ENCODE data around the gene SLC35E3.

SLC35E3 gene

DNA sequence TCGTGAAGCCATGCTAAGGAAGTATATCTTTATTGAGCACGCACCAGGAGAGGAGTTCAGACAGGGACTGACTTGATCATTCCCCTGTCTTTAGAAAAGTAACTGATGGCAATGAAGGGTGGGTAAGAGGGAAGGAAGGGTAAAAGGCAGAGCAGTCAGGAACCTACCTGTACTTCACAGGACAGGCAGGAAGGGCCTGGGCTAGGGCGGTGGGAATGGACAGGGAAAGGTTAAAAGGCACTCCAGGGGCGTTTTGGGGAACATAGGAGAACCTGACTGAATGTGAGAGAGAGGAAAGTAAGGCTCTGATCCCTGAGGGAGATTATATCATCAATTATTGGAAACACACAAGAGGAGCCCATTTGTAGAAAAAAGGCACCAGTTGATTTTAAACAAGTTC lies 3.9 kb downstream of the SLC35E3 start:
- peak overlapping the region; percentile 81 for H3K4me3 ChIP-seq (ENCODE audit: low read depth, low read length, poor library complexity, severe bottlenecking)
- H3F3A ChIP-seq (ENCODE audit: insufficient read depth, low read length): no peaks in the 10 kb centered on the region
- H3K9ac ChIP-seq (ENCODE audit: low read length): peak overlapping the region; percentile 7; the same call in 1 of the 2 replicates
- H3K27me3 ChIP-seq (ENCODE audit: insufficient read depth, low read length): no peaks in the 10 kb centered on the region
- peaks cover 57% of the 10 kb centered on the region for H3K36me3 ChIP-seq (ENCODE audit: insufficient read depth, low read length)
- peak overlapping the region; percentile 86 for H3K4me2 ChIP-seq (ENCODE audit: low read length)
- H4K20me1 ChIP-seq (ENCODE audit: insufficient read depth, low read length): no peaks in the 10 kb centered on the region
- no peak overlapping the region for H2AFZ ChIP-seq (ENCODE audit: low read length)
- no peaks in the 10 kb centered on the region for H3K9me3 ChIP-seq (ENCODE audit: low read length)
- H3K4me1 ChIP-seq (ENCODE audit: insufficient read depth, low read length, severe bottlenecking): peaks cover 46% of the 10 kb centered on the region
- H3K79me2 ChIP-seq (ENCODE audit: insufficient read depth, low read length): peaks cover 25% of the 10 kb centered on the region
- no peaks in the 10 kb centered on the region for H3K9me2 ChIP-seq (ENCODE audit: low read depth, low read length)
- no peak for TF ChIP-seq EZH2 (IDR thresholded peaks at IDR 0.05; ENCODE audit: borderline replicate concordance, low read length)
- TF ChIP-seq, protein P1, sequence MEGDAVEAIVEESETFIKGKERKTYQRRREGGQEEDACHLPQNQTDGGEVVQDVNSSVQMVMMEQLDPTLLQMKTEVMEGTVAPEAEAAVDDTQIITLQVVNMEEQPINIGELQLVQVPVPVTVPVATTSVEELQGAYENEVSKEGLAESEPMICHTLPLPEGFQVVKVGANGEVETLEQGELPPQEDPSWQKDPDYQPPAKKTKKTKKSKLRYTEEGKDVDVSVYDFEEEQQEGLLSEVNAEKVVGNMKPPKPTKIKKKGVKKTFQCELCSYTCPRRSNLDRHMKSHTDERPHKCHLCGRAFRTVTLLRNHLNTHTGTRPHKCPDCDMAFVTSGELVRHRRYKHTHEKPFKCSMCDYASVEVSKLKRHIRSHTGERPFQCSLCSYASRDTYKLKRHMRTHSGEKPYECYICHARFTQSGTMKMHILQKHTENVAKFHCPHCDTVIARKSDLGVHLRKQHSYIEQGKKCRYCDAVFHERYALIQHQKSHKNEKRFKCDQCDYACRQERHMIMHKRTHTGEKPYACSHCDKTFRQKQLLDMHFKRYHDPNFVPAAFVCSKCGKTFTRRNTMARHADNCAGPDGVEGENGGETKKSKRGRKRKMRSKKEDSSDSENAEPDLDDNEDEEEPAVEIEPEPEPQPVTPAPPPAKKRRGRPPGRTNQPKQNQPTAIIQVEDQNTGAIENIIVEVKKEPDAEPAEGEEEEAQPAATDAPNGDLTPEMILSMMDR (IDR thresholded peaks at IDR 0.05; ENCODE audit: low read length): no peak
- H3K27ac ChIP-seq (ENCODE audit: low read depth, low read length, poor library complexity, severe bottlenecking): peak overlapping the region; percentile 57

DNA sequence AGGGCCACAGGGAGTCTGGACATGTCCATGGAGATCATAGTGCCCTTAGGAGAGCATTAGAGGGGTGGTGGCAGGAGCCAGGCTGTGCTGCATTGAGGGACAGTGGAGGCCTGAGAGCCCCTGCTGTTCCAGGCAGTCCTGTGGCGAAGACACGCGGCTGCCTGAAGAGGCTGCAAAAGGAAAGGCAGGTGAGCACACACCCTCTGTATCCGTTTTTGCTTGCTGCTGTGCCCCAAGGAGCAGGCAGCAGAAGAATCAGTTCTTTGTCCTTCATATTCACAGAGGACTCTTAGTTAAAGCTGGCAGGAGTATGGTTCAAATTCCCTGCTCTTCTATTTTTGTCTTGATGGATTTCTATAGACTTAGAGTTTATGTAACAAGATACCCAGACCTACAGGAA lies 4.5 kb downstream of the SLC35E3 start:
- peaks cover 25% of the 10 kb centered on the region for H3K79me2 ChIP-seq (ENCODE audit: insufficient read depth, low read length)
- H3K9ac ChIP-seq (ENCODE audit: low read length): no peak overlapping the region; the same call in 1 of the 2 replicates
- no peak overlapping the region for H3K4me3 ChIP-seq (ENCODE audit: low read depth, low read length, poor library complexity, severe bottlenecking)
- peaks cover 64% of the 10 kb centered on the region for H3K36me3 ChIP-seq (ENCODE audit: insufficient read depth, low read length)
- H3K9me2 ChIP-seq (ENCODE audit: low read depth, low read length): no peaks in the 10 kb centered on the region
- peak overlapping the region; percentile 57 for H3K27ac ChIP-seq (ENCODE audit: low read depth, low read length, poor library complexity, severe bottlenecking)
- H3K9me3 ChIP-seq (ENCODE audit: low read length): no peaks in the 10 kb centered on the region
- no peaks in the 10 kb centered on the region for H3F3A ChIP-seq (ENCODE audit: insufficient read depth, low read length)
- peaks cover 40% of the 10 kb centered on the region for H3K4me1 ChIP-seq (ENCODE audit: insufficient read depth, low read length, severe bottlenecking)
- no peak overlapping the region for H2AFZ ChIP-seq (ENCODE audit: low read length)
- no peaks in the 10 kb centered on the region for H4K20me1 ChIP-seq (ENCODE audit: insufficient read depth, low read length)
- H3K4me2 ChIP-seq (ENCODE audit: low read length): peak overlapping the region; percentile 86; the same call in 1 of the 2 replicates
- TF ChIP-seq EZH2 (IDR thresholded peaks at IDR 0.05; ENCODE audit: borderline replicate concordance, low read length): no peak
- TF ChIP-seq, protein P1 (IDR thresholded peaks at IDR 0.05; ENCODE audit: low read length): no peak
- no peaks in the 10 kb centered on the region for H3K27me3 ChIP-seq (ENCODE audit: insufficient read depth, low read length)

DNA sequence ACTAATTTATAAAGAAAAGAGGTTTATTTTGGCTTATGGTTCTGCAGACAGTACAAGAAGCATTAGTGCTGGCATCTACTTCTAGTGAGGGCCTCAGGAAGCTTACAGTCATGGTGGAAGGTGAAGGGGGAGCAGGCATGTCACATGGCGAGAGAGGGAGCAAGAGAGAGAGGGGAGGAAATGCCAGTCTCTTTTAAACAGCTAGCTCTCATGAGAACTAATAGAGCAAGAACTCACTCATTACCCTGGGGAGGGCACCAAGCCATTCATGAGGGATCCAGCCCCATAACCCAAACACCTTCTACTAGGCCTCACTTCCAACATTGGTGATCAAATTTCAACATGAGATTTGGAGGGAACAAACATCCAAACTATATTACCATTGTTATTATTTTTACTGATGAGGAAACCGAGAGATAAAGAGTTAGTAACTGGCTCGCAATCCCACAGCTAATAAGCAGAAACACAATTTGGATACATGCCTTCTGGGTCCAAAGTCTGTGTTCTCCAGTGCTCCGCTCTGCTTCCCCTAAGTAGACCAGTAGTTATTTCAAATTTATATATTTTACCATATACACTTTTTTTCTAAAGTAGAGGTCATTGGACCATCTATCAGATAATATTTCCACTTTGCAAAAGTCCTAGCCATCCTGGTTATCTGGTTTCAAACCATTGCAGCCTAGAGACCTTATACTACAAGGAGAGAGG lies 9.7 kb downstream of the SLC35E3 start:
- H3K27ac ChIP-seq (ENCODE audit: low read depth, low read length, poor library complexity, severe bottlenecking): no peak overlapping the region
- H2AFZ ChIP-seq (ENCODE audit: low read length): no peak overlapping the region
- peaks cover 1% of the 10 kb centered on the region for H3K4me1 ChIP-seq (ENCODE audit: insufficient read depth, low read length, severe bottlenecking)
- no peaks in the 10 kb centered on the region for H3F3A ChIP-seq (ENCODE audit: insufficient read depth, low read length)
- H3K79me2 ChIP-seq (ENCODE audit: insufficient read depth, low read length): no peaks in the 10 kb centered on the region
- H4K20me1 ChIP-seq (ENCODE audit: insufficient read depth, low read length): no peaks in the 10 kb centered on the region
- H3K9ac ChIP-seq (ENCODE audit: low read length): no peak overlapping the region
- H3K4me3 ChIP-seq (ENCODE audit: low read depth, low read length, poor library complexity, severe bottlenecking): no peak overlapping the region
- H3K27me3 ChIP-seq (ENCODE audit: insufficient read depth, low read length): no peaks in the 10 kb centered on the region
- no peak overlapping the region for H3K4me2 ChIP-seq (ENCODE audit: low read length)
- H3K36me3 ChIP-seq (ENCODE audit: insufficient read depth, low read length): peaks cover 84% of the 10 kb centered on the region
- no peaks in the 10 kb centered on the region for H3K9me2 ChIP-seq (ENCODE audit: low read depth, low read length)
- H3K9me3 ChIP-seq (ENCODE audit: low read length): no peaks in the 10 kb centered on the region
- TF ChIP-seq, protein P1 (IDR thresholded peaks at IDR 0.05; ENCODE audit: low read length): no peak
- TF ChIP-seq EZH2 (IDR thresholded peaks at IDR 0.05; ENCODE audit: borderline replicate concordance, low read length): no peak

Data from OCI-LY1 (cell line).